Testis (tissue), 2 donors: ENCODE measurements around the gene YTHDF1.

Experiments
- CTCF ChIP-seq, 3 experiments: fragments of 450-650 bp in 2 of 3; fragments of 200-600 bp in 1 of 3; sonication (generic) in 1 of 3; IDR thresholded peaks; one replicate each; pipeline ENCODE4 v1.5.1; 2016 to 2019; ENCODE audit warnings: antibody characterized with exemption in 3 of 3, mild to moderate bottlenecking in 2 of 3, moderate library complexity in 1 of 3
- POLR2A ChIP-seq: fragments of 450-650 bp; IDR thresholded peaks from one replicate; pipeline ENCODE4 v1.6.1; 2017; ENCODE audit warnings: antibody characterized with exemption, mild to moderate bottlenecking, moderate library complexity

GRCh38 chr20:63246490-63247288 is 30.8 kb upstream of the YTHDF1 start:
- TF ChIP-seq CTCF (IDR thresholded peaks at IDR 0.05) (no peak), POLR2A (no peak)
